Esophagus mucosa (tissue), 1 donor: Measurements from ENCODE around the gene SUPV3L1. TPM values are rescaled to one million over a fixed set of nuclear protein-coding genes. Genes with fewer than 3 reads are reported as not detected.
A peak's percentile ranks its signal among the peaks of the same experiment; 100 is the strongest.
"Not testable (repeated sequence)": the region's sequence is repeated elsewhere in the genome, so short reads cannot be mapped to it uniquely, and the experiment has no call there.

Experiments
- ATAC-seq: fragments of 200-7000 bp; cut with Tn5 transposase; one replicate; pipeline ENCODE4 v1.9.1; 2020
- total RNA-seq: library from RNA; stranded (reverse); gene quantifications from one replicate; pipeline ENCODE4 v1.2.4, GENCODE V29; 2023
- donor health status: DM: yes; HTN: yes; CAD: no.

SUPV3L1 gene
- total RNA-seq, 1 donor from 2014 or later, result 22.8 TPM

DNA sequence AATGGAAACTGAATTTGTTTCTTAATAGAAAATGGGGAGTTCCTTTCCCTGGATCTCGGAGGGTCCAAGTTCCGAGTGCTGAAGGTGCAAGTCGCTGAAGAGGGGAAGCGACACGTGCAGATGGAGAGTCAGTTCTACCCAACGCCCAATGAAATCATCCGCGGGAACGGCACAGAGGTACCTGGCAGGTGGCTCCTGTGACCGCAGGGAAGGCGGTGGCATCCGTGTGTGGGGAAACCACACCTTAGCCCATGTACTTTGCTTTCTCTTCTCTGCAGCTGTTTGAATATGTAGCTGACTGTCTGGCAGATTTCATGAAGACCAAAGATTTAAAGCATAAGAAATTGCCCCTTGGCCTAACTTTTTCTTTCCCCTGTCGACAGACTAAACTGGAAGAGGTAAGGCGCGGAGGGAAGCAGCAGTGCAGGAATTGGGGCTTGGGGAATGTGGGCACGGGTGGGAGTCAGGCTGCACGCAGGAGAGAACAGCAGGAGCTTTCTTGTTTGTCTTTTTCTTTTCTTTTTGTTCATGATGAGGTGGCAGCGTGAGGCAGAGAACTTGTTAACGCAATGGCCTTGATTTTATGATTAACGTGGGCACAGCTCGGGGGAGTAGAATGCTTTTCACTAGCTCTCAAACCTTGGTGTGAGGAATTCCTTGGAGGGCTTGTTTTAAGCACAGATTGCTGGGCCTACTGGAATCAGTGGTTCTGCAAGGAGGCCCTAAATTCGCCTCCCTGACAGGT is 52.9 kb downstream of the SUPV3L1 start:
- no peak for ATAC-seq

DNA sequence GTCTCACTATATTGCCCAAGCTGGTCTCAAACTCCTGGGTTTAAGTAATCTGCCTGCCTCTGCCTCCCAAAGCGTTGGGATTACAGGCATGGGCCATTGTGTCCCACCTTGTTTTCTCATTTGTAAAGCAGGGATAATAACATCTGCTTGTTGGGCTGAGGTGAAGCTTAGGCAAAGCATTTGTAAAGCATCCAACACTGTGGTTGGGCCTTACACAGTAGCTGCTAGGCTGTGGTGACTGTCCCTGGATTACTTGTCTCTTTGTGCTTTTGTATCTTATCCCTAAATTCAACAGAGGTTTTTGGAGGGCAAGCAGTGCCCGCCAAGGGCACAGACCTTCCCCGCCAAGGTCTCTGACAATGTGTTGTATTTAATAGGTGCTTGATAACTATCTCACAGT is 54.4 kb downstream of the SUPV3L1 start:
- ATAC-seq, result no peak

DNA sequence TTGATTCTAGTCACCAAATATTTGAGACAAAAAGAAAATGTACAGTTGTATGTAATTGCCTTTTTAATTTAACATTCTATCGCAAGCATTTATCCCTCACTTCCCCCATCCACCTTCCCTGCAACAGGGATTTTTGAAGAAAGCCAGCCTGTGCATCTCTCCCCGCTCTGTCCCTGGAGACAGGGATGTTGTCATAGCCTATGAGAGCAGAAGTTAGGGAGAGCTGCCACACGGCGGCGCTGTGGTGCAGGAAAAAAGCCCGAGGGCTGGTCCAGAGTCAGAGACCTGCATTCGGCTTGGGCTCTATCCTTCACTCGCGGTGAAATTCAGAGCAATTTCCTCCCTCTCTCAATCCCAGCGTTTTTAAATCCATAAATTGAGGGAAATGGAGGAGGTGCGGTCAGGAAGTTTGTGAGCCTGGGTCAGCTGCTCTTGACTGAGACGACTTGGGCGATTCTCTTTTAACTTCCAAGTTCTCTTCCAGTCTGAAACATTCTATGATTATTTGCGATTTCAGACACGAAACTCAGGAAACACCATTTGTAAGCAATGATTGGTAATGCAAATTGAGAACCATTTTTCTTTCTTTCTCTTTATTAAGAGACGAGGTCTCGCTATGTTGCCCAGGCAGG is 57.6 kb downstream of the SUPV3L1 start:
- peak; percentile 94 for ATAC-seq

DNA sequence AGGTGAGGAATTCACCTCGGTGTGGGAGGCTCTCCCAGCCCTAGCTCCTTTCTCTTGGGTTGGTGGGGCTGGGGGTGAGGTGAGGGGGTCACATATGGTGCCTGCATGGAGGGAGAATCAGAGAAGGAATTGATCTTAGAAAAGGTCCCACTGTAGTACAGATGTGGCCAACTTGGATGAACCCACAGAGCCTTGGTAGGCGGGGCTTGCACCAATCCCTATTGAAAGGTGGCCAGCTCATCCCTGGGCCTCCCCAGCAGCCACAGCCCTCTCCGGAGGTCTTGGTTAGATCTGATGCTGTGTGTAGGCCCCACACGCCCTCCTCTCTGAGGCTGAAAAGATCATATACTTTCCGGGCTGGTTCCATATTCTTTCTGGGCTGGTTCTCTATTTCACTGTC is 59.1 kb downstream of the SUPV3L1 start:
- no peak for ATAC-seq

DNA sequence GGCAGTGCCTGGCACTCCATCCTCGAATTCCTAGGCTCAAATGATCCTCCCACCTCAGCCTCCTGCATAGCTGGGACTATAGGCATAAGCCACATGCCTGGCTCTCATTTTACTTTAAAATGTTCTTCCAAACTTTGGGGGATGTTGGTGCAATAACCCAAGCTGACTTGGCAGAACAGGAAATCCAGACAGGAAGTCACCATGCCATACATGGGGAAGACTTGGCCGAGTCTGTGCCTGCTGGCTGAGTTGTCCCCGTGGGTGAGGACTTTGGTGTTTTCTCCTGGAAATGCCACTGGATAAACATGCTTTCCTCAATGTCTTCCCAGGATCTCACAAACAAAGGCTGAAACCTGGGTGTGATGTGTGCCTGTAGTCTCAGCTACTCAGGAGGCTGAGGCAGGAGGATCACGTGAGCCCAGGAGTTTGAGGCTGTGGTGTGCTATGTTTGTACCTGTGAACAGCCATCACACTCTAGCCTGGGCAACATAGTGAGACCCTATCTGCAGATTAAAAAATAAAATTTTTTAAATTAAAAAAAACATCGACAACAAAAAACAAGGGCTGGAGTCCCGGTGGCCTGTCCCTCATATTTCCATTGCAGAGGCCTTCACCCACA is 59.9 kb downstream of the SUPV3L1 start:
- no peak for ATAC-seq

DNA sequence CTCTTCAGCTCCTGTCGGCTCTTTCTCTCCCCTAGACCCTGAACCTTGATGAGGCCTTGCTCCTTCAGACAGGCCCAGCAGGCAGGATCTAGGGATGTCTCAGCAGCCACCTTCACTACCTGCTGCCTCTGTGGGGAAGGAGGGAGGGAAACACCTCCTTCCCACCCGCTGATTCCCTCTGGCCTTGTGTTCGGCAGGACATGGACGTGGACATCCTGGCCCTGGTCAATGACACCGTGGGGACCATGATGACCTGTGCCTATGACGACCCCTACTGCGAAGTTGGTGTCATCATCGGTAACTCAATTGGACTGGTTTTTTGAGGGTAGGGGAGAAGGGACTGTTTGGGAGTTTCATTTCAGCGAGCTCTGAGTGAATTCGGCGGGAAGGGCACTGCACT is 60.4 kb downstream of the SUPV3L1 start:
- no peak for ATAC-seq

DNA sequence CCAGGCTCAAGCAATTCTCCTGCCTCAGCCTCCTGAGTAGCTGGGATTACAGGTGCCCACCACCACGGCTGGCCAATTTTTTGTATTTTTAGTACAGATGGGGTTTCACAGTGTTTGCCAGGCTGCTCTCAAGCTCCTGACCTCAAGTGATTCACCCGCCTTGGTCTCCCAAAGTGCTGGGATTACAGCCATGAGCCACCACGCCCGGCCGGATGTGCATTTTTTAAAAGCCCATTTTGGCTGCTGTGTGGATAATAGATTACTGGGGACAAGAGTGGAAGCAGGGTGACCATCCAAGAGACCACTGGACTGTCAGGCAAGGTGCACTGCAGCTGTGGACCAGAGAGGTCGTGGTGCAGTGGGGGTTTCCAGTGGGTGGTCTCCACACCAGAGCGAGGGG is 61.5 kb downstream of the SUPV3L1 start:
- ATAC-seq, result no peak

DNA sequence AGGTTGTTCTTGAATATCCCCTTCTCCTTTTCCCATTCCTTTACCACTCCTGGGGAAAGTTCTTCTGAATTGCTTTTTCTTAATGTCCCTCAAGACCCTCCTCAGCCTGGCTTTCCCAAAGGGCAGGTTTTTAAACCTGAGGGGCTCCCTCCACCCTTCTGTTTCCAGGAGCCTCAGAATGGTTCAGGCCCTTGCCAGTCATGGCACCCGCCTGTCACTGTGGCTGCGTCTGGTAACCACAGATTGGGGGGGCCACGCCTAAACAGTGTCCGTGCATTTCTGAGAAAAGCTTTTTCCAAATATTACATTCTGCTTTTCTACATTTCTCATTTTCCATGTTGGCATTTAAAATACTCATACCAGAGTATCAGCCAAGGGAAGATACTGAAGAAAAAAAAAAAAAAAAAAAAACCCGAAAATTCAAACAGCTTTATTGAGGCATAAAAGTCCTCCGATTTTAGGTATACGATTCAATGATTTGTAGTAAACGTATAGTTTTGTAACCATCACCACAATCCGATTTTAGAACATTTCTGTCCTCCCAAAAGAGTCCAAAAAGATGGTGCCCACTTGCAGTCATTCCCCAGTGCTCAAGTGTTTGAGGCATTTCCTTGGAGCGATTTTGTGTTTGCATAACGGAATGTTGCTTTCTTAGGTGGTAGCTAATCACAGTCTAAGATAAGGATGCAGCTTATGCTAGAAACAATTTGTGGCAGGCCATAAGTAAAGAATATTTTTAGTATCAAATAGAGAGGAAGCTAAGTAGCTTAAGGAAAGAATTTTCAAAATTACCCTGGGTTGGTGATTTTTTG is 62.2 kb downstream of the SUPV3L1 start:
- no peak for ATAC-seq

DNA sequence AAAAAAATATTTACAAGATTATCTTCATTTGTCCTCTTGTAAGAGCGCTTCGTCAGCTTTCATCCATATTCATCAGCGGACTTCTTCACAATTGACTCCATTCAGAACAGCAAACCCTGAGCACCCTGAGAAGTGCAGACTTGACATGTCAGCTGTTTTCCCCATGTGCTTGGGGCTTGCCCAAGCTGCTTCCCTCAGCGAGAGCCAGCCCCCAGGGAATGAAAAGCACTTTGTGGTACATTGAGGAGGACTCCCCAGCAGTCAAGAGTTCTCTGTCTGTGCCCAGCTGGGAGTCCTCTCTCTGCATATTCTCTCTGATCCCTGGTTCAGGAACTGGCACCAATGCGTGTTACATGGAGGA is 62.8 kb downstream of the SUPV3L1 start:
- no peak for ATAC-seq

DNA sequence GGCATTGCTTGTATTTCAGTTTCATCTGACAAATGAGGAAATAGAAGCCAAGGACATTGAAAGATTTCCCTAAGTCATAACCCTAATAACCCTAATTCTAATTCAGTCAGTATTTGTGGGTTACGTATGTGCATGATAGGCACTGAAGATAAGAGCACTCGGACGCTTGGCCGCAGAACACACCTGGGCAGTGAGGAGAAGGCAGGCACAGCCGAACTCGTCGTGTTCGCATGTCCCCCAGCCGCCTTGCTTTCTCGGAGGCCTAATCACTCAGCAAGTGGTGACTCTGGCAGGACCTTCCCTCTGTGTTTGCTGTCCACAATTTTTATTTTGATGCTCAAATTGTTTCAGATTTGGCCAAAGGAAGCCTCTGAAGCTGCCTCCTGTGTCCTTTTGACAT is 63.8 kb downstream of the SUPV3L1 start:
- no peak for ATAC-seq

DNA sequence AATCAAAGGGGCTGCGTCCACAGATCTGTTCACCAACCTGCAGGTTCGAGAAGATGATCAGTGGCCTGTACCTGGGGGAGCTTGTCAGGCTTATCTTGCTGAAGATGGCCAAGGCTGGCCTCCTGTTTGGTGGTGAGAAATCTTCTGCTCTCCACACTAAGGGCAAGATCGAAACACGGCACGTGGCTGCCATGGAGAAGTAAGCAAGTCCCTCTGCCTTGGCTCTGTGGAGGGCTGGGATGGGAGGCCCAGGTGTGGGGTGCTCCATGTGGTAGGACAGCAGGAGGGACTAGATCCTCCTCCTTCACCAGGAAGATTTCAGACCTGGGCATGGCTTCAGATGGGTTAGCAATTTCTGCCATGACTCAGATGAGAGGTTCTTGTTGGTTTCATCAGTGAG is 66.0 kb downstream of the SUPV3L1 start:
- no peak for ATAC-seq

DNA sequence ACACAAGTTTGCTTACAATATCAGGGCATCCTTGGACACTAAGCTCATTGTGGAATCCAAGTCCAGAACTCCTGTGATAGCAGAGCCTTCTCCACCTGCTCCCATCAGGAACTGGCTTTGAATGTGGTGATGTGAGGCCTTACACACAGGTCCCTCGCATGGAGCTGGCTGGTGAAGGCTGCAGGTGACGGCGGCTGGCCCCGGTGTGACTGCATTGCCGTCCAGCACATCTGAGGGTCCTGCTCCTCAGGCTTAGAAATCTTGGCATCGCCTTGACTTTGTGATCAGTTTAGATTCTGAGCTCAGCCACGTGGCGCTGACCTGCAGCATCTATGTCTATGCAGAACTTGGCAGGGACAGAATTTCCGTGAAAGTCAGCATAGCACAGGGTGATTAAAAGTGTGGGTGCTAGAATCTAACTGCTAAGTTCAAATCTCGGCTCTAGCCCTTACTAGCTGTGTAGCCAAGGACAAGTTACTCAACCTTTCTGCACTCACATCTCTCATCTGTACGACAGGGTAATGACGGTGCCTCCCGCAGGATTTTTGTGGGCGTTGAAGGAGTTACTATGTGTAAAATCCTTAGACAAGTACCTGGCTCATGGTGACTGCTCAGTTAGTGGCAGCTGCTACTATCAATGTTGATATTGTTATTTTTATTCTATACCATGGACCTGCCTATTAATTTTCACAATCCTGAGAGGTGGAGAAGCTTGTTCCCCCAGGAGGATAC is 66.7 kb downstream of the SUPV3L1 start:
- ATAC-seq, result no peak

DNA sequence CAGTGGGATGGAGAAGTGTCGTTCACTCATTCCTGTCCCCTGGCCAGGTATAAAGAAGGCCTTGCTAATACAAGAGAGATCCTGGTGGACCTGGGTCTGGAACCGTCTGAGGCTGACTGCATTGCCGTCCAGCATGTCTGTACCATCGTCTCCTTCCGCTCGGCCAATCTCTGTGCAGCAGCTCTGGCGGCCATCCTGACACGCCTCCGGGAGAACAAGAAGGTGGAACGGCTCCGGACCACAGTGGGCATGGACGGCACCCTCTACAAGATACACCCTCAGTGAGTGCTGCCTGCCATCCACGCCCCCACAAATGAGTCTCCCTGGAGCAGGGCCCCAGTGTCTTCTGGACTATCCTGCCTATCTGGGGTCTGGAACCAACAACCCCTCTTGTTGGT is 67.3 kb downstream of the SUPV3L1 start:
- ATAC-seq, result no peak

DNA sequence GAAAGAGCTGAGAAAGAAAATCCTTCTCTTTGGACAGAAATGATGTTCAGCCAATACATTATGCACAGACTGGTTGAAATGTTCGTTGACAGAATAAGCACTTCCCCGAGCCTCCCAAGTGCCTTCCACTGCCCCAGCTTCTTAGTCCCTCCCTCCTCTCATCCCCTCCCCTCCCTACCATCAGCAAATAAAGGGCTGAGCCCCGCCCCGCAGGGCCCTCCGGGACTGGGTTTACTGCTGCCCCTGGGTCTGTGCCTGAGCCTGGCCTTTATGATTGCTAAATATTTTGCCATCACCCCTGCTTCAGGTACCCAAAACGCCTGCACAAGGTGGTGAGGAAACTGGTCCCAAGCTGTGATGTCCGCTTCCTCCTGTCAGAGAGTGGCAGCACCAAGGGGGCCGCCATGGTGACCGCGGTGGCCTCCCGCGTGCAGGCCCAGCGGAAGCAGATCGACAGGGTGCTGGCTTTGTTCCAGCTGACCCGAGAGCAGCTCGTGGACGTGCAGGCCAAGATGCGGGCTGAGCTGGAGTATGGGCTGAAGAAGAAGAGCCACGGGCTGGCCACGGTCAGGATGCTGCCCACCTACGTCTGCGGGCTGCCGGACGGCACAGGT is 68.2 kb downstream of the SUPV3L1 start:
- no peak for ATAC-seq

DNA sequence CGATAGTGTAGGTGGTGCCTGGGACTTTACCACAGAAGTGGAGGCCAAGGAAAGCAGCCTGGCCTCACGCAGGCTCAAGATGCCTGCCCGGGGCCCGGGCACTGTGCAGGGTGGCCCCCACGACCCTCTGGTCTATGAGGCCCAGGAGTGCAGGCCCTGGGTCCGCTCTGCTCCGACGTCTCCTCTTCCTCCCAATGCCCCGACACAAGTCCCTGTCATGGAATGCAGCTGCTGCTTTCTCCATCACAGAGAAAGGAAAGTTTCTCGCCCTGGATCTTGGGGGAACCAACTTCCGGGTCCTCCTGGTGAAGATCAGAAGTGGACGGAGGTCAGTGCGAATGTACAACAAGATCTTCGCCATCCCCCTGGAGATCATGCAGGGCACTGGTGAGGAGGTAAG is 70.0 kb downstream of the SUPV3L1 start:
- ATAC-seq, result peak; percentile 28

DNA sequence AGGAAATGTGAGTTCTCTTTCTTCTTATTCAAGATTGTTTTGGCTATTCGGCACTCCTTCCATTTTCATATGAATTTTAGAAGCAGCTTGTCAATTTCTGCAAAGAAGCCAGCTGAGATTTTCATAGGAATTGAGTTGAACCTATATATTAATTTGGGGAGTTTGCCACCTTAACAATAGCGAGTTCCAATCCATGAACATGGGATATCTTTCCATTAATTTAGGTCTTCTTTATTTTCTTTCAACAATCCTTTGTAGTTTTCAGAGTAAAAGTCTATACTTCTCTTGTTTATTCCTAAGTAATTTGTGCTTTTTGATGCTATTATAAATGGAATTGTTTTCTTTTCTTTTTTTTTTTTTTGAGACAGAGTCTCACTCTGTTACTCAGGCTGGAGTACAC is 71.4 kb downstream of the SUPV3L1 start:
- ATAC-seq, result not testable (repeated sequence)

DNA sequence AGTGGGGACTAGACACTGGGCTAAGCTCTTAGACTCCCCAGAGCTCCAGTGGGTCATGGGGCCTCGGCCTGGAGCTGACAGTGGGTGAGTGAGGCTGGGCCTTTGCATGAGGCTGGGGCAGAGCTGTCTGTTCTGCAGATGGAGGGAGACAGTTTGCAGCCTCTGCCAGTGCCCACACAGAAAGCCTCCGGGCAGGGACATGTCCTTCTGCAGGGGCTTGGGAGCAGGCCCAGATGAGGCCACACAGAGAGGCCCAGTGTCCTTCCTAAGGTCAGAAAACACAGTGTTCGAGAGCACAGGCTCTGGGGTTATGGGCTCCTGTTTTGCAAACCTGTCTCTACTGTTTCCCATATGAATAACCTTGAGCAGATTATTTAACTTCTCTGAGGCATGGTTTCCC is 73.1 kb downstream of the SUPV3L1 start:
- ATAC-seq, result no peak

DNA sequence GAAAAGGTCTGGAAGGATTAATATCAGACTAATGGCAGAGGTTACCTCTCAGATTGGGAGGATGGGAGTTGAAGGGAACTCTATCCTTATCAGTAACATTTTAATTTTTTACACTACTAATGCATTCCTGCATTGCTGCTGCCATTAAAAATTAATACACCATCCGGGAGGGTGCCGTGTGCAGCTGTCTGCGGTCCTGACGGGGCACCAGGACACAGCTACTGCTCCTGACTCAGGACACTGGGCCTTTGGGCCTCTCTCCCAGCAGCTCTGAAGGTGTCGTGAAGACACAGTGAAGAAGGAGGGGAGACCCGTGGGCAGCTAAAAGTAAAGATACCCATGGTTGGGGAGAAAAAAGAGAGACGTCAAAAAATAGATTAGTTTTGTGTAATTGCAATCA is 74.8 kb downstream of the SUPV3L1 start:
- ATAC-seq, result no peak
